GM18907 (cell line): Measurements from ENCODE around the gene SLC31A2.

Experiments
- ATAC-seq: cut with Tn5 transposase; IDR thresholded peaks from one replicate; pipeline ENCODE4 v1.9.1; 2021; ENCODE audit warnings: mild to moderate bottlenecking, moderate library complexity; ENCODE audit not compliant: unreplicated experiment

SLC31A2 gene

DNA sequence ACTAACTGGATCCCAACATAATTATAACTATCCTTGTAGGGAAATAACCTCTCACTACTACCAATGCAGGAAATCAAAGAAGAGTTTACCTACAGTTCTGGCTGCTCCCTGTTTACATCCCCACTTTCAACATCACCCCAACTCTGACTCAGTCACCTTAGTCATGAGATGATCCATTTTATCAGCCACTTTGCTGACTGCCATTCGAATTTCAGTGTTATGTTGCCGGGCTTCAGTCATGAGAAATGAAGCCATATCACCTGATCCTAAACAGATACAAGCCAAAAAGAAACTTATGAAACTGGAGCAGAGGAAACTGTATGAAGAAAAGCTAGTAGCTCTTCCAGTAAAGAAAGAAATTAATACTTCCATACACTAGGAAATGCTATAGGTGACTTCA, 33.7 kb downstream of the SLC31A2 start:
- ATAC-seq = no peak

- no peak for ATAC-seq
Measured at GRCh38 chr9:113185271-113185670, 34.5 kb downstream of the SLC31A2 start.

DNA sequence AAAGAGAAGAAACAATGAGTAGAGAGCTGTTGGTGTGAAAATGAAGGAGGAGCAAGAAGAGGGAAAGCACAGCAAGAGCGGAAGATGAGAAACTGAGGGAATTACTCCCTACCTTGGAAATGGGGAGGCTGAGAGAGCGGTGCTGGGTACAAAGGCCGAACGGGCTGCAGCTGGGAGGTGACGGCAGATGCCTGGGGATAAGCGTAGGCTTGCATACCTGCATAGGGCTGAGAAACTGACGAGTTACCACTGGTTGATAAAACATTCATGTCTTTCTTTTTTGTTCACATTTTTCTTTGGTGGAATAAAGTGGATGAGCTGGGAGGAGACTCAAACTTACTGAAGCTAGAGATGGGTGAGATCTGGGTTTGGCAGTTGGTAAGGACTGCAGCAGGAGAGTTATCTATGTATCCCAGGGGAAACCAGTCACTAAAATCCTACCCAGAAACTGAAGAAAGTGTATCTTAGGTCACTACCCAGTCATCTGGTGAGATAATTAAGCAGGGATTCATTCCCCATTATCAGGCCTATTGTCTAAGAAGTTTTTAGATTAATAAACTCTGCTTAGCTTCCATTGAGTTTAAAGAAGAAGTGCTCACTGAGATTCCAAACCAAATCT, 35.4 kb downstream of the SLC31A2 start:
- ATAC-seq = no peak

DNA sequence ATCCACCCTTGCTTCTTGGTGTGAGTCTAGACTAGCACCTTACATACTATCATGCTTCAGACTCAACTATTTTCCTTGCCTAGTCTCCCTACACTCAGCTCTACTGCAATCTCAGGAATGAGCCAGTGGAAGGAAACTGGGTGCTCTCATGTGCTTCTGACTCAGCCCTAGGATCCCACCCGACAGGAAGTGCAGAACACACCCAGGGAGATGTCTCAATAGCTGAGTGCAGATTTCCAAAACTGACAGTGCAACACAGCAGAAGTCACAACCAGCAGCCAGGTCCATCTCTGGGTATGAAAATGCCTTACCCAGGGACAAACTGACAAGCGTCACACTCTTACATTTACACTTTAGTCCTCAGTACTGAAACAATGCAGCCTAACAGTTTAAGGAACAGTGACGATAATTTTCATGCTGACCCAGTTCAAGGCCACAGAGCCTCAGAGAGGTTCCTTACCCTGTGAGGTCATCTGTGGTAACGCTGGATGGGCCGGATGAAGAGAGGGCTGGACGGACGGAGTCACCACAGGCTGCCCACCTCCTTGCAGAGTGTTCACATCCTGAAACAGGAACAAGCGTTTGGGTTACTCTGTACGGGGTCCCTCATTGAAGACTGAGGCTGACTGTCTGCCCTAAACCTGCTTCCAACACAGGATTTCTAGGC, 37.3 kb downstream of the SLC31A2 start:
- ATAC-seq = no peak

DNA sequence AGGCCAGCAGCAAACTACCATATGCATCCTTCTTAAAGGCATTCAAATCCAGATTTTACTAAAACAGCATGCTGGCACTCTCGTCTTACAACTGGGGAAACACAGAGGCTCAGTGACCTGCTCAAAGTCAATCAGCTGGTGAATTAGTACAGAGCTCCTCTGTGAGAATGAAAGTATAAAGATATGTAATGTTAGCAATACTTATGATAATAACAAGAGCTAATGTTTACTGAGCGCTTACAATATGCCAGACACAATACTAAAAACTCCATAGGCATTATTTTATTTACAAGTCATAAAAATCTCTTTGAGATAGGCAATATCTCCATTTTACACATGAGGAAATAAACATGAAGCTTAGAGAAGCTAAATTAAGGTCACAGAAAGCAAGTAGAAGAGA, 41.6 kb downstream of the SLC31A2 start:
- ATAC-seq = no peak

- ATAC-seq = no peak
Measured at GRCh38 chr9:113199683-113200329, 49.0 kb downstream of the SLC31A2 start.

GRCh38 chr9:113205432-113205831, 54.6 kb downstream of the SLC31A2 start:
- ATAC-seq = no peak

GRCh38 chr9:113205861-113206260, 55.1 kb downstream of the SLC31A2 start:
- no peak for ATAC-seq

DNA sequence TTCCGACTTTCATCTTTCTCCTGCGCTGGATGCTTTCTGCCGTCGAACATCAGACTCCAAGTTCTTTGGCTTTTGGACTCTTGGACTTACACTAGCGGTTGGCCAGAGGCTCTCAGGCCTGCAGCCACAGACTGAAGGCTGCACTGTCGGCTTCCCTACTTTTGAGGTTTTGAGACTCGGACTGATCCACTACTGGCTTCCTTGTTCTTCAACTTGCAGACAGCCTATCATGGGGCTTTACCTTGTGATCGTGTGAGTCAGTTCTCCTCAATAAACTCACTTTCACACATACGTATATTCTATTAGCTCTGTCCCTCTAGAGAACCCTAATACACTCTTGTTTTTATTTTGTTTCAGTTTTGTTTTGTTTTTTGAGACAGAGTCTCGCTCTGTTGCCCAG, 60.0 kb downstream of the SLC31A2 start:
- ATAC-seq = no peak
